Smooth muscle cell (in vitro differentiated cells): ENCODE data around the gene STARD8. TPM values are rescaled to one million over a fixed set of nuclear protein-coding genes. Genes with fewer than 3 reads are reported as not detected.

Experiments used
- DNase-seq: peaks from one replicate; lab custom pipeline; 2025; ENCODE audit not compliant: unreplicated experiment; lab: John Stamatoyannopoulos, UW
- H2AFZ ChIP-seq: fragments of 200-600 bp; sonication (generic); 2 replicates; pipeline ENCODE4 v1.6.0; 2016; ENCODE audit warnings: antibody characterized with exemption, low read depth, mild to moderate bottlenecking
- H3F3A ChIP-seq: fragments of 200-600 bp; sonication (generic); 2 replicates; pipeline ENCODE4 v1.6.0; 2017; ENCODE audit warnings: antibody characterized with exemption, low read depth
- H3K27ac ChIP-seq: fragments of 200-600 bp; sonication (generic); 2 replicates; pipeline ENCODE4 v1.5.1; 2016; ENCODE audit warnings: low read depth, mild to moderate bottlenecking
- H3K27me3 ChIP-seq: fragments of 200-600 bp; sonication (generic); 2 replicates; pipeline ENCODE4 v1.6.1; 2016; ENCODE audit warnings: low read depth, mild to moderate bottlenecking
- H3K36me3 ChIP-seq: fragments of 200-600 bp; sonication (generic); 2 replicates; pipeline ENCODE4 v1.5.1; 2016; ENCODE audit warnings: low read depth
- H3K4me1 ChIP-seq: fragments of 200-600 bp; sonication (generic); 2 replicates; pipeline ENCODE4 v1.5.1; 2016; ENCODE audit warnings: low read depth
- H3K4me2 ChIP-seq: fragments of 200-600 bp; sonication (generic); 2 replicates; pipeline ENCODE4 v1.6.0; 2016; ENCODE audit warnings: mild to moderate bottlenecking
- H3K4me3 ChIP-seq: fragments of 200-600 bp; sonication (generic); 2 replicates; pipeline ENCODE4 v1.5.1; 2016; ENCODE audit warnings: mild to moderate bottlenecking
- H3K79me2 ChIP-seq: fragments of 200-600 bp; sonication (generic); 2 replicates; pipeline ENCODE4 v1.6.0; 2016; ENCODE audit warnings: low read depth, mild to moderate bottlenecking
- H3K9ac ChIP-seq: fragments of 200-600 bp; sonication (generic); 2 replicates; pipeline ENCODE4 v1.6.0; 2016; ENCODE audit warnings: low read depth
- H3K9me3 ChIP-seq: fragments of 200-600 bp; sonication (generic); replicated peaks from 2 replicates; pipeline ENCODE4 v1.5.1; 2016; ENCODE audit warnings: low read depth
- H4K20me1 ChIP-seq: fragments of 200-600 bp; sonication (generic); 2 replicates; pipeline ENCODE4 v1.6.0; 2016; ENCODE audit warnings: low read depth
- CTCF ChIP-seq: fragments of 200-600 bp; sonication (generic); IDR thresholded peaks from 2 replicates; pipeline ENCODE4 v1.5.1; 2017; ENCODE audit warnings: borderline replicate concordance, mild to moderate bottlenecking, antibody characterized with exemption; ENCODE audit not compliant: insufficient read depth, poor library complexity, severe bottlenecking
- WGBS: methylation state at CpG from one replicate; pipeline ENCODE4 v1.1.7; 2016; ENCODE audit warnings: low lambda C conversion rate; 5-methylcytosine and 5-hydroxymethylcytosine counted together
- polyA plus RNA-seq: library from polyadenylated mRNA; unstranded; fragments of >200 nt; fragmentation: Nextera tagmentation; extraction: Ambion mirVana; gene quantifications from 2 replicates; pipeline ENCODE4 v1.2.1, GENCODE V29; 2016
- total RNA-seq: library from RNA; depleted of rRNA; stranded (reverse); fragments of >200 nt; gene quantifications from 2 replicates; pipeline ENCODE4 v1.2.3, GENCODE V29; 2014

STARD8 gene
- total and polyA plus RNA-seq, 2 experiments from 2014 or later: 0.27 to 0.38 TPM

GRCh38 chrX:68646421-68646820, 1.0 kb upstream of the STARD8 start:
- no peaks in the 10 kb centered on the region for H3K27me3 ChIP-seq
- H3K9me3 ChIP-seq: no peaks in the 10 kb centered on the region
- H3K36me3 ChIP-seq: no peaks in the 10 kb centered on the region
- no peak for DNase-seq
- no peaks in the 10 kb centered on the region for H3K79me2 ChIP-seq
- WGBS: 93% methylated on average over 1 of the region's 1 CpG
- no peak overlapping the region for H3K27ac ChIP-seq
- H3K4me1 ChIP-seq: no peaks in the 10 kb centered on the region
- H3K4me2 ChIP-seq: no peak overlapping the region
- H3K4me3 ChIP-seq: no peak overlapping the region
- no peaks in the 10 kb centered on the region for H4K20me1 ChIP-seq
- H3F3A ChIP-seq: no peaks in the 10 kb centered on the region
- no peak overlapping the region for H2AFZ ChIP-seq
- no peak for TF ChIP-seq CTCF
- no peak overlapping the region for H3K9ac ChIP-seq

DNA sequence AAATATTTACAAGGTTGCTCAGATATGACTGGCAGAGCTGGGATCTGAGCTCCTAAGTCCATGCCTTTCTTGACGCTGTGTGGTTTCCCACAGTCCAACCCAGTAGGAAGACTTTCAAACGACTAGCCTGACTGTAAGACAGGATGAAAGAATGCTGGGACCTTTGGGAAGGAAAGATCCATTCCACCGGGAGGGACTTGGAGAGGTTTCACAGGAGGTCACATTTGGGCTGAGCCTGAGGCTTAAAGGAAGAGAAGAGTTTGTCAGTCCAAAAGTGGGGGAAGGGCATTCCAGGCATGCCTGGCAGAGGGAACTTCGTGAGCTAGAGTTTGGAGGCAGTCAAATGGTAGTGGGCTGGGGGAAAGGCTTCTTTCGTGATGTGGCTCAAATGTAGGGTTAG, 1.5 kb downstream of the STARD8 start:
- Histone ChIP-seq H2AFZ (no peak overlapping the region), H3K79me2 (no peaks in the 10 kb centered on the region), H3K9me3 (no peaks in the 10 kb centered on the region), H3K4me2 (no peak overlapping the region), H3K4me3 (no peak overlapping the region), H3K9ac (no peak overlapping the region), H3K27ac (no peak overlapping the region), H4K20me1 (no peaks in the 10 kb centered on the region), H3K4me1 (no peaks in the 10 kb centered on the region), H3K36me3 (no peaks in the 10 kb centered on the region), H3F3A (no peaks in the 10 kb centered on the region), H3K27me3 (no peaks in the 10 kb centered on the region)
- no peak for TF ChIP-seq CTCF
- DNase-seq: no peak
- WGBS: 34% methylated on average over 5 of the region's 5 CpGs

DNA sequence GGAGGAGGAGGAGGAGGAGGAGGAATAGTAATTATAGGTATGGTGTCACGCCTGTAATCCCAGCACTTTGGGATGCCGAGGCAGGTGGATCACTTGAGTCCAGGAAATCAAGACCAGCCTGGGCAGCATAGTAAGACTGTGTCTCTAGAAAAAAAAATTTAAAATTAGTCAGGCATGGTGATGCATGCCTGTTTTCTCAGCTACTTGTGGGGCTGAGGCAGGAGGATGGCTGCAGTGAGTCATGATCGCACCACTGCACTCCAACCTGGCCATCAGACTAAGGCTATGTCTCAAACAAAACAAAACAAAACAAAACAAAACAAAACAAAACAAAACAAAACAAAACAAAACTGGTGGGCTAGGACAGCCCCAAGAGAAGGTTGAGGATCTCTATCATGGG, 3.0 kb downstream of the STARD8 start:
- H3K79me2 ChIP-seq: no peaks in the 10 kb centered on the region
- TF ChIP-seq CTCF: no peak
- H3F3A ChIP-seq: no peaks in the 10 kb centered on the region
- H3K27ac ChIP-seq: no peak overlapping the region
- H3K36me3 ChIP-seq: no peaks in the 10 kb centered on the region
- DNase-seq: no peak
- no peak overlapping the region for H3K9ac ChIP-seq
- no peaks in the 10 kb centered on the region for H3K27me3 ChIP-seq
- H4K20me1 ChIP-seq: no peaks in the 10 kb centered on the region
- no peak overlapping the region for H2AFZ ChIP-seq
- H3K4me1 ChIP-seq: no peaks in the 10 kb centered on the region
- 86% methylated on average over 3 of the region's 3 CpGs for WGBS
- H3K9me3 ChIP-seq: no peaks in the 10 kb centered on the region
- H3K4me2 ChIP-seq: no peak overlapping the region
- no peak overlapping the region for H3K4me3 ChIP-seq

GRCh38 chrX:68651110-68651509, 3.6 kb downstream of the STARD8 start:
- DNase-seq: no peak
- no peaks in the 10 kb centered on the region for H3K36me3 ChIP-seq
- H3K4me1 ChIP-seq: no peaks in the 10 kb centered on the region
- no peak overlapping the region for H3K27ac ChIP-seq
- H2AFZ ChIP-seq: no peak overlapping the region
- H3K27me3 ChIP-seq: no peaks in the 10 kb centered on the region
- H3K9ac ChIP-seq: no peak overlapping the region
- no peaks in the 10 kb centered on the region for H3F3A ChIP-seq
- 91% methylated on average over 7 of the region's 7 CpGs for WGBS
- H3K4me3 ChIP-seq: no peak overlapping the region
- no peaks in the 10 kb centered on the region for H3K9me3 ChIP-seq
- H3K4me2 ChIP-seq: no peak overlapping the region
- no peak for TF ChIP-seq CTCF
- H4K20me1 ChIP-seq: no peaks in the 10 kb centered on the region
- no peaks in the 10 kb centered on the region for H3K79me2 ChIP-seq
